Activated naive CD8-positive, alpha-beta T cell treated with anti-CD3 and anti-CD28 coated beads, Interleukin-2, amount 50 U/mL, for 24 hours (primary cell): ENCODE results near the gene KCP.

Source experiments
- ATAC-seq: fragments of 150-1000 bp; cut with Tn5 transposase; one replicate; pipeline ENCODE4 v1.10.0; 2021
- DNase-seq: peaks from one replicate; pipeline ENCODE4 v3.0.0; 2021
- H3K27ac Mint-ChIP-seq: one replicate; pipeline ENCODE4 v1.8.0; 2021; ENCODE audit warnings: mild to moderate bottlenecking, mixed read lengths
- H3K27me3 Mint-ChIP-seq: one replicate; pipeline ENCODE4 v1.8.0; 2021; ENCODE audit warnings: mixed read lengths
- H3K36me3 Mint-ChIP-seq: one replicate; pipeline ENCODE4 v1.8.0; 2021; ENCODE audit warnings: low read depth, mixed read lengths
- H3K4me1 Mint-ChIP-seq: one replicate; pipeline ENCODE4 v1.8.0; 2021; ENCODE audit warnings: mixed read lengths
- H3K4me3 Mint-ChIP-seq: one replicate; pipeline ENCODE4 v1.8.0; 2021; ENCODE audit warnings: mild to moderate bottlenecking, moderate library complexity, mixed read lengths
- H3K9me3 Mint-ChIP-seq: one replicate; pipeline ENCODE4 v1.8.0; 2021; ENCODE audit warnings: mixed read lengths

Gene KCP

DNA sequence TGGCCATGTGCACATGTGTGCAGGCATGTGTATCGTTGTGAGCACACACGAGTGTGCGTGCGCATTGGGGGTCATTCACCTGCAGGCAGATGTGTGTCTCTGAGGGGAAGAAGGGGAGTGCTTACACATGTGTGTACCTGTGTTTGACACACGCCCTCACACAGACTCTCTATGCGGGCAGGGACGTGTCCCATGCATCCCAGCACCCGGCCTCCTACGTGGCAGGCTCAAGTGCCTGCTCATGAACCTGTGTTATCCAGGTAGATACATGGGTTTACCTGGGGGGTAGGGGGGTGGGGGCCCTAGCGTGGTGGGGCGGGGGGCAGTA is 18.6 kb downstream of the KCP start:
- Mint-ChIP-seq H3K36me3 (no peaks in the 10 kb centered on the region), H3K4me3 (no peak overlapping the region), H3K27ac (no peak overlapping the region), H3K4me1 (no peaks in the 10 kb centered on the region), H3K9me3 (no peaks in the 10 kb centered on the region), H3K27me3 (peaks cover 12% of the 10 kb centered on the region)
- ATAC-seq (no peak), DNase-seq (no peak)

DNA sequence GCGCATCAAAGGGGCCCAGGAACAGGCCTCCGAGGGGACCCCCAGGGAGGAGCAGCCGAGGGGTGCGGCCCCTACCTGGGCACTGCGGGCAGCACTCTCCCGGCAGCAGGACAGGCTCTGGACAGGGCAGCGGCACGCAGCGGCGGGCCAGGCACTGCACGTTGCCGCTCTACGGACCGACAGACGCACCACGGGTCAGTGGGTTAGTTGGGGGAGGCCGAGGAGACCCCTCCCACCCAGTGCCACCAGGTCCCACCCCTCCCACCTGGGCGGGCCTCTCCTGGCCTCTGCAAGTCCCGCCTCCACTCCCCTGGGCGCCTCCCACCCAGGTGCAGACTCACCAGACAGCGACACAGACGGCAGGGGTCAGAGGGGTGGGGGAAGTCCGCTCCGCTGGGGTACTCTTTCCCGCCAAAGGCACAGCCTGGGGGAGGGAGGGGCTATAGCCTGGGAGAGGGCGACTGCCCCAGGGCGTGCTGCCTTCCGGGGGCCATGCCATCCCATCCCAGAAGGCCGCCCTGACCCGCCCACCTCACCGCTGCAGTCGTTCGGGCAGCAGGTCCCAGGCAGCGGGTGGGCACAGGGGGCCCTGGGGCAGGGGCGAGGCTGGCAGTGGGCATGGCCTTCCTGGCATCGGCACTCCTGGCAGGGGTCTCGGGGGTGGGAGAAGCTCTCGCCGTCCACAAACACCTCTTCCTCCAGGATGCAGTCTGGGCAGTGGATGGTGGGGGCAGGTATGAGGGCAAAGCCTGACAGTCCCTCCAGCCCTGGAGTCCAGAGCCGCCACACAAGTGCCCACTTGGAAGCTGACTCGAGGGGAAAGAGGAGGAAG is 19.2 kb downstream of the KCP start:
- Mint-ChIP-seq H3K27ac (no peak overlapping the region), H3K4me3 (no peak overlapping the region), H3K9me3 (no peaks in the 10 kb centered on the region), H3K4me1 (no peaks in the 10 kb centered on the region), H3K27me3 (peaks cover 12% of the 10 kb centered on the region), H3K36me3 (no peaks in the 10 kb centered on the region)
- no peak for DNase-seq
- ATAC-seq = no peak

DNA sequence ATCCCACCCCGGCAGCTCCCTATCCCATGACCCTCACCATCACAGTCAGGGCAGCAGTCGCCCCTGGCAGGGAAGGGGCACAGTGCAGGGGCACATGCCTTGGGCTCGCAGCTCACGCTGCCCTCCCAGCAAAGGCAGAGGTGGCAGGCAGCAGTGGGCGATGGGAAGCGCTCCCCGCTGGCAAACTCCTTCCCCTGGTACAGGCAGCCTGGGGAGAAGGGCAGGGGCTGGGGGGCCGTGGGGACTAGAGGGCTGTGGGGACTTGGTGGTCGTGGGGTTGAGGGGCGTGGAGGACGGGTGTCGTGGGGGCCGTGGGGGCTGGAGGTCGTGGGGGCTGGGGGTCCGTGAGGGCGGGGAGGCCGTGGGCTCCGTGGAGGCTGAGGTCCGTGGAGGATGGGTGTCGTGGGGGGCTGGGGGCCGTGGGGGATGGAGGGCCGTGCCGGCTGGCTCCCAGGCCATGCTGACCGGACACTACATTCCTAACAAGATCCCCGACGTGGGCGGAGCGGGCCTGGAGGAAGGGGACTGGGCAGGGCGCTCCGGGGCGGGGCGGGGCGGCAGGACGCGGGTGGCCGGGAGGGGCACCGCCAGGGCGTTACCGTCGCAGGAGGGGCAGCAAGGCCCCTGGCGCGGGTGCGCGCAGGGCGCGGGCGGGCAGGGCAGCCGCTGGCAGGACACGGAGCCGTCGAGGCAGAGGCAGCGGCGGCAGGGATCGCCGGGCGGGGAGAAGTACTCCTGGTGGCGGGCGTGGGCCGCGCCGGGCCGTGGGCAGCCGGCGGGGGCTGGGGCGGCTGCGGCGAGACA is 20.0 kb downstream of the KCP start:
- Mint-ChIP-seq H3K4me1 (no peaks in the 10 kb centered on the region), H3K27ac (no peak overlapping the region), H3K27me3 (peaks cover 15% of the 10 kb centered on the region), H3K9me3 (no peaks in the 10 kb centered on the region), H3K36me3 (no peaks in the 10 kb centered on the region), H3K4me3 (no peak overlapping the region)
- no peak for DNase-seq
- ATAC-seq = no peak

DNA sequence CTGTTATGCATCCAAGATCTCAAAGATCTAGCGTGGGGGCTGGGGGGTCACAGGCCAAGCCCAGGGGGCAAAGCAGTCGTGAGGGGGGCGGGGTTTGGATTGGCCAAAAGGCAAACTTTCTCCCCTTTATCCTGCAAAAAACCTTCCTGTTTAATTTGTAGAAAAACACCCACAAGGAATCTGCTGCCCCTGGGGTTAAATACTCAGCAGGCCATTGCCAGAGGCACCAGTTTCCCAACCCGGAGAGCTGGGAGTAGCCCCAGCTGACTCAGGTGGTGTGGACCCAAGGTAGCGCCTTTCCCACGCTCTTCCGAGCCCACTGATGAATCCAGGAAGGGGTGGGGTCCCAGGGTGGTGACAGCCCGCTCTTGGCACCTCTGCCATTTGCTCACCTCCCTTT is 21.4 kb downstream of the KCP start:
- H3K4me3 Mint-ChIP-seq = no peak overlapping the region
- DNase-seq (no peak), ATAC-seq (no peak)
- H3K36me3 Mint-ChIP-seq = no peaks in the 10 kb centered on the region
- no peaks in the 10 kb centered on the region for H3K9me3 Mint-ChIP-seq
- H3K27me3 Mint-ChIP-seq = peaks cover 17% of the 10 kb centered on the region
- H3K27ac Mint-ChIP-seq = no peak overlapping the region
- no peaks in the 10 kb centered on the region for H3K4me1 Mint-ChIP-seq

DNA sequence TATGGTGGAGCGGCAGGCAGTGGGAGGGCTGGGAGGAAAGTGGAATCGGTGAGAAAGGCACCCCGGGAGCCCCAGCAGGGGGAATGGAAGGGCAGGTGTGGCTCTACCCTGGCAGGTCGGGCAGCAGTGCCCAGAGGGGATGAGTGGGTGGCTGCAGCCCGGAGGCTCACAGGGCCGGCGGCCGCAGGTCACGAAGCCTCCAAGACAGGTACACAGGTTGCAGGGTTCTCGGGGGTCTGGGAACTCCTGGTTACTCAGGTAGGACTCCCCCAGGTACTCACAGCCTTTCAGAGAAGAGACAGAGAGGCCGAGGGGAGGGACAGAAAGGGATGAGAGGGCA is 21.8 kb downstream of the KCP start:
- Mint-ChIP-seq H3K4me1 (no peaks in the 10 kb centered on the region), H3K27ac (no peak overlapping the region), H3K27me3 (peaks cover 17% of the 10 kb centered on the region), H3K9me3 (no peaks in the 10 kb centered on the region), H3K36me3 (no peaks in the 10 kb centered on the region), H3K4me3 (no peak overlapping the region)
- no peak for DNase-seq
- no peak for ATAC-seq

GRCh38 chr7:128888039-128888755 is 22.3 kb downstream of the KCP start:
- H3K27me3 Mint-ChIP-seq = peaks cover 17% of the 10 kb centered on the region
- no peaks in the 10 kb centered on the region for H3K36me3 Mint-ChIP-seq
- ATAC-seq = no peak
- no peaks in the 10 kb centered on the region for H3K9me3 Mint-ChIP-seq
- peaks cover 2% of the 10 kb centered on the region for H3K4me1 Mint-ChIP-seq
- H3K4me3 Mint-ChIP-seq = no peak overlapping the region
- DNase-seq = no peak
- H3K27ac Mint-ChIP-seq = no peak overlapping the region

DNA sequence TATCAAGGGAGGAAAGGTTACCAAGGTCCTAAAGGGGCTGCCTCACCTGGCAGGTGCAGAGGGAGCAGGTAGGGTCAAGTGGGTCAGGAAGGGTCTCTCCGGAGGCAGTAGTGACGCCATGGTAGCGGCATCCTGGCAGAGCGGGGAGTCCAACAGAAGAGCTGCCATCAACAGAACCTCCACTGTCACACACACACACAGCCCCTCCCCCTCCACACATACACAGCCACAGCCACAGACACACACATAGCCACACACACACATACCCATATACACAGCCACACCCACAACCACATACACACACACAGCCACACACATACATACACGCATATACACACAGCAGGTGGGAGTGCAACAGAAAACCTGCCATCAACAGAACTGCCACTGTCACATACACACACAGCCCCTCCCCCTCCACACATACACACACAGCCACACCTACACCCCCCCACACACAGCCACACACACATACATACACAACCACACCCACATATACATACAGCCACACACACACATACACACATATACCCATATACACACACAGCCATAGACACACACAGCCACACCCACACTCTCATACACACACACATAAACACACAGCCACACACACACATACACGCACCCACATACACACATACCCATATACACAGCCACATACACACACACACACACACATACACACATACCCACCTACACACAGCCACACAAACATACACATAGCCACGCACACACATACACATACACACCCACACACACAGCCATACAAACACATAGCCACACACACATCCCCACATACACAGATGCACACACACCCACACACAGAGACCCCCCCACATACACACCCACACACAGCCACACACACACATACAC is 23.1 kb downstream of the KCP start:
- DNase-seq (no peak), ATAC-seq (no peak)
- H3K4me3 Mint-ChIP-seq = no peak overlapping the region
- peaks cover 2% of the 10 kb centered on the region for H3K4me1 Mint-ChIP-seq
- H3K36me3 Mint-ChIP-seq = no peaks in the 10 kb centered on the region
- H3K27me3 Mint-ChIP-seq = peaks cover 17% of the 10 kb centered on the region
- H3K9me3 Mint-ChIP-seq = no peaks in the 10 kb centered on the region
- no peak overlapping the region for H3K27ac Mint-ChIP-seq

GRCh38 chr7:128886391-128887168 is 23.9 kb downstream of the KCP start:
- Mint-ChIP-seq H3K27ac (no peak overlapping the region), H3K27me3 (peaks cover 14% of the 10 kb centered on the region), H3K9me3 (no peaks in the 10 kb centered on the region), H3K4me3 (no peak overlapping the region), H3K4me1 (peaks cover 2% of the 10 kb centered on the region), H3K36me3 (no peaks in the 10 kb centered on the region)
- DNase-seq (no peak), ATAC-seq (no peak)

GRCh38 chr7:128885370-128886187 is 24.9 kb downstream of the KCP start:
- Mint-ChIP-seq H3K4me1 (peaks cover 2% of the 10 kb centered on the region), H3K4me3 (no peak overlapping the region), H3K9me3 (no peaks in the 10 kb centered on the region), H3K27me3 (peaks cover 14% of the 10 kb centered on the region), H3K36me3 (no peaks in the 10 kb centered on the region), H3K27ac (no peak overlapping the region)
- ATAC-seq (no peak), DNase-seq (no peak)

DNA sequence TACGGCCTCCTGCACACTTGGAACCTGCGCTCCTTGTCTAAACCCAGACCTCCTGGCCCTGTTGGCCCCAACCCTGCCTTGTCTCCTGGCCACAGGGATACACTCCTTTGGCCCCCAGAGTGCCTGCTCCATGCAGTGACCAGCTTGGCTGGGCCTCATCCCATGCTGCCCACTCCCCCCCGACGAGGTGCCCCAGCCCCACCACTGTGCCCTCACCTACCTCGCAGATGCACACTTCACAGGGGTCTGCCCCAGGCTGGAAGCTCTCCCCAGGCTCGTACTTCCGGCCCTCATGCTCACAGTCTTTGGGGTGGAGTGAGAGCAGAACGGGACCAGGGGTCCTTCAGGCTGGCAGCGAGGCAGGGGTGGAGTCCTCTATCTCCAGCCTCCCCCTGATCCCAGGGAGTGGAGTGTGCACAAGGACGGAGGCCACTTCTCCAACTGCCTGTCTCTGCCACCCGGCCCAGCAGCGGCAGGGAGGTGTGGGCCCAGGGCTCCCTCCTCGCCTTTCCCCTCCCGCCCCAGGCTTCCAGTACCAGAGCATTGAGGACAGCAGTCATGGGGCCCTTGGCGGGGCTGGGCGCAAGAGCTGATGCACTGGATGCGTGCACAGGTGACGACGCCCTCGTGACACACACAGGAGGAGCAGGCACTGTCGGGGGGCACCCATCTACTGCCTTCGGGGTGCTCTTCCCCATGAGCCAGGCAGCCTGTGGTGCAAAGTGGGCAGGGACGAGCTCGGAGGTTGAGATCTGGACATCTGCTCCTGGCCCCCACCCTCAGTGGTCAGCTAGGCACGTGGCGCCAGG is 25.7 kb downstream of the KCP start:
- peaks cover 8% of the 10 kb centered on the region for H3K27me3 Mint-ChIP-seq
- H3K9me3 Mint-ChIP-seq = no peaks in the 10 kb centered on the region
- DNase-seq (no peak), ATAC-seq (no peak)
- no peaks in the 10 kb centered on the region for H3K36me3 Mint-ChIP-seq
- peaks cover 2% of the 10 kb centered on the region for H3K4me1 Mint-ChIP-seq
- H3K27ac Mint-ChIP-seq = no peak overlapping the region
- no peak overlapping the region for H3K4me3 Mint-ChIP-seq

DNA sequence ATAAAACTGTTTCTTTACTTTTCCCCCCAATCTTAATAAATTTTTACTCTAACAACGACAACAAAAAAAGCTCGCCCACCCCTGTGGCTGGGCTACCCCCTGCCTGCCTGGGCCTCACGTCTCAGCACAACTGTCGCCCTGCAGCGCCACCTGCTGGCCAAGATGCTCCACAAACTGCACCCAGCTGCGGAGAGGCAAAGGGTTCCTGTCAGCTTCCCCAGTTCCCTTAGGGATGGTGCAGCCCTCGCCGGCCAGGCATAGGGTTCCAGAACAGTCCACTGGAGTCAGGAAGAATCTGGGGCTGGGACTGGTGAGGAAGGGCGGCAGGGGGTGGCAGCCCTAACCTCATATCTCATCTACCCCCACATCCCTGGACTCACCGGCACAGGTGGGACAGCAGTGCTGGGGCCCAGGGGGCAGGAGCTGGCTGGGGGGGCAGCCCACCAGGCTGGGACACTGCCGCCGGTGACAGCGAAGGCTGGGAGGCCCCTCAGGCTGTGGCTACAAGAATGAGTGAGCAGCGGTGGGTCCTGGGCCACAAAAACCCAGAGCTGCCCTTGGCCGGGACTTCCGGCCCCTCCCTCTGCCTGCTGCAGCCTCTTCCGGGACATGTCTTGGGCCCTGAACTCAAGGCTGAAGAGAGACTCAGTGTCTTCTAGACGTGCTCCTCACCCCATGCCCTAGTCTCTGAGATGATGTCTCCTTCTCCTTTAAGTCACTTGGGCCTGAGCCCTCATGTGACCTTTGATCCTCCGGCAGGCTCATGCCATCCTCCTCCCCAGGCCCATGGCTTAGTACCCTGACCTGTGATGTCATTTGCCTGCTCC is 26.7 kb downstream of the KCP start:
- peak; percentile 90 for DNase-seq
- peak; percentile 63 for ATAC-seq
- Mint-ChIP-seq H3K4me3 (peak overlapping the region; percentile 42), H3K36me3 (no peaks in the 10 kb centered on the region), H3K27ac (no peak overlapping the region), H3K9me3 (no peaks in the 10 kb centered on the region), H3K27me3 (peaks cover 5% of the 10 kb centered on the region), H3K4me1 (peaks cover 2% of the 10 kb centered on the region)

DNA sequence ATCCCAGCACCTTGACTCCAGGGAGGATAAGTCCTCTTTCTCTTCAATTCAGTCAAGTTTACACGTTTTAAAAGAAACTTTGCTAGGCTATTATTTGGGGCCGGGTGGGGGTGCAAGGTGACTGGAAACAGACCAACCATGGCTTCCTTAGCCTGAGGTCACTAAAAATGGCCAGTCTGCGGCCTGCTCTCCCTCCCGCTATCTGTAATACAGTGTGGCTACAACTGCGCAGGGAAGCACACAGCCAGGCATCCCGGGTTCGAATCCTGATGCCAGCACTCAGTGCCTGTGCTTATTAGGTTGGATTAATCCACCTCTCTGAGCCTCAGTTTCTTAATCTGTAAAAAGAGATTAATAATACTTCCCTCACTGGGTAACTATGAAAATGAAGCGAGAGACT is 28.4 kb downstream of the KCP start:
- peaks cover 5% of the 10 kb centered on the region for H3K27me3 Mint-ChIP-seq
- no peaks in the 10 kb centered on the region for H3K36me3 Mint-ChIP-seq
- H3K9me3 Mint-ChIP-seq = no peaks in the 10 kb centered on the region
- no peak overlapping the region for H3K4me3 Mint-ChIP-seq
- H3K27ac Mint-ChIP-seq = no peak overlapping the region
- ATAC-seq (no peak), DNase-seq (no peak)
- peaks cover 2% of the 10 kb centered on the region for H3K4me1 Mint-ChIP-seq
